Measurements from ENCODE around the gene OR6C68.

- TF ChIP-seq CTCF (conservative IDR thresholded peaks at IDR 0.05; ENCODE audit: low read depth, low read length) (no peak), EZH2 (IDR thresholded peaks at IDR 0.05; ENCODE audit: low read length, unreplicated experiment) (no peak)
Measured at GRCh38 chr12:55499231-55499630, 7.1 kb downstream of the OR6C68 start.

Data from PC-3 (cell line).